PC-3 (cell line): ENCODE results near the gene FSIP1. TPM values are rescaled to one million over a fixed set of nuclear protein-coding genes. Genes with fewer than 3 reads are reported as not detected.

Experiments
- ATAC-seq: fragments of 200-7000 bp; cut with Tn5 transposase; 2 replicates; pipeline ENCODE4 v1.9.1; 2020; ENCODE audit warnings: mild to moderate bottlenecking, moderate library complexity
- BruUV-seq: library from RNA; stranded (reverse); fragments of 400-500 nt; replicated peaks from 2 replicates; lab custom pipeline; 2021; lab: Mats Ljungman, UMichigan
- CTCF ChIA-PET: fragments of 300-600 bp; sonication (Branson Sonifier 250); formaldehyde crosslinking; loops from one replicate; lab custom pipeline; 2022; ENCODE audit warnings: antibody characterized with exemption; lab: Charles Lee
- POLR2A ChIA-PET: fragments of 300-600 bp; sonication (Branson Sonifier 250); formaldehyde crosslinking; loops from one replicate; lab custom pipeline; 2022; ENCODE audit warnings: antibody characterized with exemption; ENCODE audit not compliant: unreplicated experiment; lab: Charles Lee
- DNase-seq: peaks from one replicate; pipeline ENCODE4 v3.0.0-alpha.2; 2015
- H2AFZ ChIP-seq: fragments of 300-600 bp; sonication (generic); 2 replicates; pipeline ENCODE4 v1.6.0; 2016; ENCODE audit warnings: antibody characterized with exemption, low read length
- H3F3A ChIP-seq: fragments of 300-600 bp; sonication (generic); one replicate; pipeline ENCODE4 v1.6.0; 2017; ENCODE audit warnings: antibody characterized with exemption, low read length, control low read depth, mild to moderate bottlenecking; ENCODE audit not compliant: unreplicated experiment
- H3K27ac ChIP-seq: fragments of 300-600 bp; sonication (generic); 2 replicates; pipeline ENCODE4 v1.5.1; 2016; ENCODE audit warnings: mild to moderate bottlenecking, low read length
- H3K27me3 ChIP-seq: fragments of 300-600 bp; sonication (generic); 2 replicates; pipeline ENCODE4 v1.6.1; 2016; ENCODE audit warnings: low read length, mixed read lengths
- H3K36me3 ChIP-seq: fragments of 300-600 bp; sonication (generic); 2 replicates; pipeline ENCODE4 v1.6.1; 2016; ENCODE audit warnings: low read depth, mixed run types, low read length, mixed read lengths
- H3K4me1 ChIP-seq: fragments of 300-600 bp; sonication (generic); 2 replicates; pipeline ENCODE4 v1.5.1; 2016; ENCODE audit warnings: low read length; ENCODE audit not compliant: insufficient read depth
- H3K4me2 ChIP-seq: fragments of 300-600 bp; sonication (generic); 2 replicates; pipeline ENCODE4 v1.6.0; 2016; ENCODE audit warnings: low read length
- H3K4me3 ChIP-seq: fragments of 300-600 bp; sonication (generic); 2 replicates; pipeline ENCODE4 v1.5.1; 2016; ENCODE audit warnings: mild to moderate bottlenecking, low read length, mixed read lengths
- H3K79me2 ChIP-seq: fragments of 300-600 bp; sonication (generic); 2 replicates; pipeline ENCODE4 v1.6.1; 2017; ENCODE audit warnings: low read length, mixed read lengths
- H3K9ac ChIP-seq: fragments of 300-600 bp; sonication (generic); 2 replicates; pipeline ENCODE4 v1.6.0; 2016; ENCODE audit warnings: mild to moderate bottlenecking, low read length
- H3K9me2 ChIP-seq: fragments of 300-600 bp; sonication (generic); replicated peaks from 2 replicates; pipeline ENCODE4 v1.6.1; 2016; ENCODE audit warnings: mixed run types, low read length, mixed read lengths
- H3K9me3 ChIP-seq: fragments of 300-600 bp; sonication (generic); 2 replicates; pipeline ENCODE4 v1.6.1; 2016; ENCODE audit warnings: low read length, mixed read lengths
- H4K20me1 ChIP-seq: fragments of 300-600 bp; sonication (generic); 2 replicates; pipeline ENCODE4 v1.6.1; 2016; ENCODE audit warnings: low read length, mixed read lengths
- CTCF ChIP-seq: fragments of 300-600 bp; sonication (generic); conservative IDR thresholded peaks from 2 replicates; pipeline ENCODE4 v1.5.1; 2017; ENCODE audit warnings: antibody characterized with exemption, low read depth, mild to moderate bottlenecking, low read length
- EZH2 ChIP-seq: fragments of 300-600 bp; sonication (generic); IDR thresholded peaks from one replicate; pipeline ENCODE4 v1.6.1; 2017; ENCODE audit warnings: antibody characterized with exemption, mild to moderate bottlenecking, low read length; ENCODE audit not compliant: unreplicated experiment
- EZH2phosphoT487 ChIP-seq: fragments of 300-600 bp; sonication (generic); IDR thresholded peaks from 2 replicates; pipeline ENCODE4 v1.6.1; 2018; ENCODE audit warnings: mild to moderate bottlenecking, antibody characterized with exemption, low read length, borderline replicate concordance
- intact Hi-C: fragments of 100-400 bp; cut with micrococcal nuclease; formaldehyde crosslinking; loops from 2 replicates; pipeline ENCODE4 v1.9.0; 2023
- total RNA-seq: library from RNA; depleted of rRNA; stranded (reverse); fragments of >200 nt; gene quantifications from 2 replicates; pipeline ENCODE4 v1.2.3, GENCODE V29; 2014

The FSIP1 gene
- total RNA-seq, 1 experiment from 2014 or later, result 0.07 TPM

- no TSS peak for BruUV-seq
- Histone ChIP-seq H3F3A (peaks cover 8% of the 10 kb centered on the region), H3K9me3 (no peaks in the 10 kb centered on the region), H3K9ac (no peak overlapping the region), H3K4me2 (no peak overlapping the region), H3K9me2 (no peaks in the 10 kb centered on the region), H3K27ac (no peak overlapping the region), H4K20me1 (no peaks in the 10 kb centered on the region), H3K4me3 (no peak overlapping the region), H3K36me3 (no peaks in the 10 kb centered on the region), H3K4me1 (peaks cover 62% of the 10 kb centered on the region), H2AFZ (no peak overlapping the region), H3K27me3 (no peaks in the 10 kb centered on the region), H3K79me2 (no peaks in the 10 kb centered on the region)
- CTCF ChIA-PET, result no interaction called here
- DNase-seq, result no peak
- peak; percentile 43 for TF ChIP-seq CTCF
- TF ChIP-seq EZH2, result no peak
- no peak for TF ChIP-seq EZH2phosphoT487
- intact Hi-C loops, result loop anchor here (5.0 kb wide), 1 partner anchor 46 kb away; the partner anchor contains the start of gene THBS1
- POLR2A ChIA-PET, result no interaction called here
- no peak for ATAC-seq
Observed at GRCh38 chr15:39628144-39628508, 154.5 kb downstream of the FSIP1 start.

- BruUV-seq, result no TSS peak
- ATAC-seq (no peak), DNase-seq (no peak)
- no peaks in the 10 kb centered on the region for H3K79me2 ChIP-seq
- no peaks in the 10 kb centered on the region for H3K36me3 ChIP-seq
- no peak overlapping the region for H3K4me3 ChIP-seq
- H3K9me3 ChIP-seq, result no peaks in the 10 kb centered on the region
- peaks cover 64% of the 10 kb centered on the region for H3K4me1 ChIP-seq
- no peak for TF ChIP-seq CTCF
- no peak for TF ChIP-seq EZH2phosphoT487
- no peak for TF ChIP-seq EZH2
- H4K20me1 ChIP-seq, result no peaks in the 10 kb centered on the region
- H3K27me3 ChIP-seq, result no peaks in the 10 kb centered on the region
- H3K27ac ChIP-seq, result no peak overlapping the region
- no peaks in the 10 kb centered on the region for H3K9me2 ChIP-seq
- ChIA-PET POLR2A (no interaction called here), CTCF (interaction anchor here (0.5 kb wide), 1 partner anchor 566 kb away, joined by 3 read pairs; no protein-coding TSS in a partner anchor)
- intact Hi-C loops, result loop anchor here (5.0 kb wide), 1 partner anchor 45 kb away; the partner anchor contains the start of gene THBS1
- H2AFZ ChIP-seq, result no peak overlapping the region
- H3K4me2 ChIP-seq, result no peak overlapping the region
- H3K9ac ChIP-seq, result no peak overlapping the region
- H3F3A ChIP-seq, result peaks cover 8% of the 10 kb centered on the region
Observed at GRCh38 chr15:39627451-39628143, 155.0 kb downstream of the FSIP1 start.

GRCh38 chr15:39625856-39626255, 156.8 kb downstream of the FSIP1 start:
- Histone ChIP-seq H3F3A (peaks cover 8% of the 10 kb centered on the region), H3K36me3 (no peaks in the 10 kb centered on the region), H2AFZ (no peak overlapping the region), H3K4me1 (peaks cover 62% of the 10 kb centered on the region), H3K4me2 (no peak overlapping the region), H3K9ac (no peak overlapping the region), H3K4me3 (no peak overlapping the region), H3K9me2 (no peaks in the 10 kb centered on the region), H3K79me2 (no peaks in the 10 kb centered on the region), H3K27me3 (no peaks in the 10 kb centered on the region), H4K20me1 (no peaks in the 10 kb centered on the region), H3K9me3 (no peaks in the 10 kb centered on the region), H3K27ac (no peak overlapping the region)
- TF ChIP-seq EZH2phosphoT487 (no peak), CTCF (no peak), EZH2 (no peak)
- DNase-seq, result peak; percentile 28
- ATAC-seq, result no peak
- POLR2A ChIA-PET, result no interaction called here
- intact Hi-C loops, result loop anchor here (5.0 kb wide), 1 partner anchor 44 kb away; the partner anchor contains the start of gene THBS1
- CTCF ChIA-PET, result interaction anchor here (0.7 kb wide), 1 partner anchor 31 kb away, joined by 3 read pairs; no protein-coding TSS in a partner anchor
- BruUV-seq, result no TSS peak
